PC-9 (cell line): ENCODE measurements around the gene CCNE1.

Source experiments
- EZH2 ChIP-seq: fragments of 200-600 bp; sonication (generic); IDR thresholded peaks from 2 replicates; pipeline ENCODE4 v1.8.0; 2017; ENCODE audit warnings: antibody characterized with exemption, low read depth
- TF ChIP-seq, protein P1 (sequence below): fragments of 200-600 bp; sonication (generic); conservative IDR thresholded peaks from 2 replicates; pipeline ENCODE4 v1.6.1; 2017; ENCODE audit warnings: mixed run types, antibody characterized with exemption, mild to moderate bottlenecking, moderate library complexity

DNA sequence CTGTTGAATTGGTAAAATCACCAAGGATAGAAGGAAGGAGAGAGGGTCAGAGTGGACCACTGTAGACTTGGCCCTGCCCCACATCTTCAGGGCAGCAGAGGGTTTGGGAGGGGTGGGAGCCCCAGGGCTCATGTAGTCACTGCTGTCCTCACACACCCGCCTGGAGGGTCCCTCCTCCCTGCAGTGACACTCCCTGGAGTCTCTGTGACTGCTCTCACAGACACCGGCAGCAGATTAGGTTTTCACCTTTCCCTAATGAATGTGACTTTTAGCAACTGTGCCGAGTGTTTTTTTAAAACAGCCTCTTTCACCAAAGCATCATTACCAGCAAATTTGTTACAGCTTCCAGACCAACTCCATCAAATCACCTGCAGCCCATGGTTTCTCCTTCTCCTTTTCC lies 45.7 kb upstream of the CCNE1 start:
- no peak for TF ChIP-seq EZH2
- TF ChIP-seq, protein P1, sequence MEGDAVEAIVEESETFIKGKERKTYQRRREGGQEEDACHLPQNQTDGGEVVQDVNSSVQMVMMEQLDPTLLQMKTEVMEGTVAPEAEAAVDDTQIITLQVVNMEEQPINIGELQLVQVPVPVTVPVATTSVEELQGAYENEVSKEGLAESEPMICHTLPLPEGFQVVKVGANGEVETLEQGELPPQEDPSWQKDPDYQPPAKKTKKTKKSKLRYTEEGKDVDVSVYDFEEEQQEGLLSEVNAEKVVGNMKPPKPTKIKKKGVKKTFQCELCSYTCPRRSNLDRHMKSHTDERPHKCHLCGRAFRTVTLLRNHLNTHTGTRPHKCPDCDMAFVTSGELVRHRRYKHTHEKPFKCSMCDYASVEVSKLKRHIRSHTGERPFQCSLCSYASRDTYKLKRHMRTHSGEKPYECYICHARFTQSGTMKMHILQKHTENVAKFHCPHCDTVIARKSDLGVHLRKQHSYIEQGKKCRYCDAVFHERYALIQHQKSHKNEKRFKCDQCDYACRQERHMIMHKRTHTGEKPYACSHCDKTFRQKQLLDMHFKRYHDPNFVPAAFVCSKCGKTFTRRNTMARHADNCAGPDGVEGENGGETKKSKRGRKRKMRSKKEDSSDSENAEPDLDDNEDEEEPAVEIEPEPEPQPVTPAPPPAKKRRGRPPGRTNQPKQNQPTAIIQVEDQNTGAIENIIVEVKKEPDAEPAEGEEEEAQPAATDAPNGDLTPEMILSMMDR: no peak
